GM21447 (cell line): ENCODE results near the gene CCDC15.
"Not testable (repeated sequence)": the region's sequence is repeated elsewhere in the genome, so short reads cannot be mapped to it uniquely, and the experiment has no call there.

Source experiments
- ATAC-seq: cut with Tn5 transposase; IDR thresholded peaks from one replicate; pipeline ENCODE4 v1.9.1; 2021; ENCODE audit not compliant: unreplicated experiment

Gene CCDC15

GRCh38 chr11:124942466-124943253 lies 11.3 kb upstream of the CCDC15 start:
- no peak for ATAC-seq

- ATAC-seq: no peak
Observed at GRCh38 chr11:124943254-124943616, 10.8 kb upstream of the CCDC15 start.

GRCh38 chr11:124943741-124944140 lies 10.3 kb upstream of the CCDC15 start:
- no peak for ATAC-seq

- no peak for ATAC-seq
Observed at GRCh38 chr11:124944565-124944964, 9.4 kb upstream of the CCDC15 start.

GRCh38 chr11:124945826-124946225 lies 8.2 kb upstream of the CCDC15 start:
- no peak for ATAC-seq

GRCh38 chr11:124946735-124947141 lies 7.3 kb upstream of the CCDC15 start:
- ATAC-seq: no peak

- ATAC-seq: no peak
Observed at GRCh38 chr11:124950601-124951330, 3.2 kb upstream of the CCDC15 start.

- no peak for ATAC-seq
Observed at GRCh38 chr11:124951341-124951740, 2.7 kb upstream of the CCDC15 start.

- ATAC-seq: no peak
Observed at GRCh38 chr11:124954590-124954955, 571 bp downstream of the CCDC15 start.

- ATAC-seq: no peak
Observed at GRCh38 chr11:124955035-124955434, 1.0 kb downstream of the CCDC15 start.

- ATAC-seq: peak; percentile 80
Observed at GRCh38 chr11:124961972-124962609, 8.1 kb downstream of the CCDC15 start.

- ATAC-seq: not testable (repeated sequence)
Observed at GRCh38 chr11:124968197-124968596, 14.2 kb downstream of the CCDC15 start.

GRCh38 chr11:124970925-124971324 lies 16.9 kb downstream of the CCDC15 start:
- ATAC-seq: no peak

- no peak for ATAC-seq
Observed at GRCh38 chr11:124971810-124972209, 17.8 kb downstream of the CCDC15 start.

- no peak for ATAC-seq
Observed at GRCh38 chr11:124976531-124976930, 22.5 kb downstream of the CCDC15 start.

GRCh38 chr11:124977006-124977405 lies 23.0 kb downstream of the CCDC15 start:
- ATAC-seq: no peak

GRCh38 chr11:124978316-124978715 lies 24.3 kb downstream of the CCDC15 start:
- ATAC-seq: no peak

- ATAC-seq: no peak
Observed at GRCh38 chr11:124982043-124982442, 28.0 kb downstream of the CCDC15 start.

GRCh38 chr11:124983674-124984511 lies 29.9 kb downstream of the CCDC15 start:
- no peak for ATAC-seq

GRCh38 chr11:124984512-124984854 lies 30.5 kb downstream of the CCDC15 start:
- no peak for ATAC-seq

- ATAC-seq: no peak
Observed at GRCh38 chr11:124987096-124987495, 33.1 kb downstream of the CCDC15 start.
